CD4-positive, alpha-beta T cell treated with Interleukin-10 for 1 hour (primary cell): ENCODE data around the gene HHAT.

Experiments
- DNase-seq: peaks from one replicate; pipeline ENCODE4 v3.0.0-alpha.2; 2020

HHAT gene

DNA sequence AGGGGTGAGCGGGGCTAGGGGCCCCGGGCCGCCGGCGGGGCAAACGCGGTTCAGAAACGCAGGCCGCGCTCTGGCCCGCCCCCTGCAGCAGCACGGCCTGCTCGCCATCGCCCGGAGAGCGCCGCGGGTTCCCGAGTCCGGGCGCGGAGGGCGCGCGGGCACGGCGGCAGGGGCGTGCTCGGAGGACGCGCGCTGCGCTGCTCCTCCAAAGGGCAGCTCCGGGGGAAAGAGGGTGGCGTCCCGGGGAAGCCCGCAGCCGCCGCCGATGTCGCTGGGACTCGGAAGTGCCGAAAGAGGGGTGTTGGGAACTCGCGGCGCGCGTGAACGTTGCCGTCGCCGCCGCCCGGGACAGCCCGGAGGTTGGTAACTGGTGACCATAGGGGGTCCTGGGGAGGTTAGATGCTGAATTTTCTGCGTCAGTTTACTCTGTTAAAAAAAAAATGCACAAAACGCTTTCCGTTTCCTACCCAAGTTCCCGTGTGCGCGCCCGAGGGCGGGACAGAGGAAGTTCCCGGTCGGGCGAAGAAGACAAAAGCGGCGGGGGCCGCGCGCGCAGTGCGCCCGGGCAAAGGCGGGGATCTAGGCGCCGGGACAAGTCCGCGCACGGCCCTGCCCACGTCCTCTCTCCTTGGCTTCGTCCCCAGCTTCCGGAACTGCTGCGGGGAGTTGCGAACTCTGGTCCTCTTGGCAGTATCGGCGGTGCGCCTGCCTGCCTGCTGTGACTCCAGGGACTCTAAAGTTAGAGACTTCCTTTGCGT lies at the start of gene HHAT:
Gene HHAT, plus strand, starts transcription at position 157 of the 758 bp plus-strand sequence. CDS start 20,074 bp downstream, outside the sequence.
- DNase-seq: peak; percentile 75

DNA sequence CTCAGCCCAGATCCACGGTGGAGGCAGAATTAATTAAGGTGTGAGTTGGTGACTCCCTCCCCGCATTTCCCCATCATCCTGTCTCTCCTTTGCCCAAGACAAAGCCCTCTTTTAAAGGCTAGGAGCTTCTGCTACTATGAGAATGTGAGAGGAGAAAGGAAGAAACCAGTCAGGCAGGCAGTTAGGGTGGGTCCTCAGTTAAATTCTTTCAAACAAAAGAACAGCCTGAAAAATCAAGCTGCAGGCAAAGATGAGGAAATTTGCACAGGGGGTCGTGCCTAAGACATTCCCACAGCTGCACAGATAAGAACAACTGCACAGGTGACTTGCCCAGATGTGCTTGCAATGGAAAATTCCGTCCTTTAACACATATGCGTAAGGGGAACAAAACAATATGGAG lies 48.5 kb upstream of the HHAT start:
- DNase-seq: no peak

DNA sequence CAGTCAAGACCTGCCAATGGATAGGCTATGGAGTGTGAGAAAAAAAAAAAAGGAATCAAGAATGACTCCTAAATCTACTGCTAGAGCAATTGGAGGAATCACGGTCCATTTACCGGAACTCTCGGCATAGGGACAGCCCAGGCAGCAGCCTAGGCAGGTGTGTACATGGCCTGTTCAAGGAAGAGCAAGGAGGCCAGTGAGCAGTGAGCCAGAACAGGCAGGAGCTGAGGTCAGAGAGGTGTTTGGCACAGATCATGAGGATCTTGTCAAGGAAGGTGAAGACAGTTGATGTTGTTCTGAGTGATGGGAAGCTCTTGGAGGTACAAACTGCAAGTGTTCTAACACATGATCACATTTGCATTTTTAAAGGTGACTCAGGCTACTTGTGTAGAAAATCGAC lies 40.6 kb upstream of the HHAT start:
- no peak for DNase-seq

DNA sequence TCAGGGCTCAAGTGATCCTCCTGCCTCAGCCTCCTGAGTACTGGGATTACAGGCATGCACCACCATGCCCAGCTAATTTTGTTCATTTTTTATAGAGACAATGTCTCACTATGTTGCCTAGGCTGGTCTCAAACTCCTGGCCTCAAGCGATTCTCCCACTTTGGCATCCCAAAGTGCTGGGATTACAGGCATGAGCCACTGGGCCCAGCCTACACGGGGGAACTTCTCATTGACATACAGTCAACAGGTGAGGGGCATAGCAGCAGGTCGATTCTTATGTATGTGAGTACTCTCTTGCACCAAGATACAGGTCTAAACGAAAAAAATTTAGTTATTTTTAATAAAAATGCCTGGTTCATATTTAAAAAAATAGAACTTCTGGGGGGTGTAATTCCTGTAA lies 39.5 kb upstream of the HHAT start:
- DNase-seq: no peak

DNA sequence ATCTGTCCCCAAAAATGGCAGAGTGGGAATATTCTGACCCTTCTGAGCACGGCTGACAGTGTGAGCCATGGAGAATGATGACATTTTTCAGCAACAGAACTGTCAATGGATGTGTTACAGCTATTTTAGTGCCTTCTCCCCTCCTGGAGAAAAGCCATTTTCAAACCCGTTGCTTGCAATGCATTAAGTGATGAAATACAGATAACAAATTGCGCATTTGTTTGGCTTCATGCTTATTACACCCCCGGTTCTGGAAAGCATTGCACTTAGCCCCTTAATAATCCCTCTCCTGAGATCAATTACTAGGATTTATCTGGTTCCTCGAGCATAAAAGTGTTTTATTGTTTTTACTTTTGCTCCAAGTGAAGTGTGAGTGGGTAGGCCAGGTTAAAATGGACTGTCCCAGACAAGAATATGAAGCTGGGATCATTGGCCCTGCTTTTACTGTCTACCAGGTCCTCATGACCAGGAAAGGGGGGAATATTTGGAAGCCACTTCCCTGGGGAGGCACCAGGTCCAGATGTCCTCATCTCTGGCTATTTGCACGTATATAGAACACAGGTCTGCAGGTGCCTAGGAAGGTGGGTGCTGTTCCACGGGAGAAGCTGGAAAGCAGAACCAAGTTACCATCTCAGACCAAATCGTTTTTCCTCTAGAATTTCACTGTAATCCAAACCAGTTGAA lies 37.5 kb upstream of the HHAT start:
- DNase-seq: no peak

DNA sequence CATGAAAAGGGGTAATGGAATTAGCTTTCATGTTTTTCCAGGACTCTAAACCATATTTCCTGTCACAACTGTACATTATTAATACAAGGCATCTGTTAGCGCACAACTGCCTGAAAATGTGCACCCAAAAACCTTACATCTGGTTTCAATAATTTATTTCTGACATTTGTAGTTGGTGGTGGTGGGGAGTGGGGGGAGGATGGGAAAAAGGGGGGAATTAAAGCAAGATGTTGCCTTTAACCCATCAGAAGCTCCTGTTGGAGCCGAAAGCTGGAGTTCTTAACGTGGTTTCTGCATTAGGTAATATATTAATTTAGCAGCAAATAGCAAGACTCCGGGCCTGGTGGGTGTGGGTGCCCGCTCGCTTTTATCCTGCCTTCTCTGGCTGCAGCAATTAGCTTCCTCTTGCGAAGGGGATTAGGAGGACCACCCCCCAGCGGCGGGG lies 36.9 kb upstream of the HHAT start:
- DNase-seq: no peak

DNA sequence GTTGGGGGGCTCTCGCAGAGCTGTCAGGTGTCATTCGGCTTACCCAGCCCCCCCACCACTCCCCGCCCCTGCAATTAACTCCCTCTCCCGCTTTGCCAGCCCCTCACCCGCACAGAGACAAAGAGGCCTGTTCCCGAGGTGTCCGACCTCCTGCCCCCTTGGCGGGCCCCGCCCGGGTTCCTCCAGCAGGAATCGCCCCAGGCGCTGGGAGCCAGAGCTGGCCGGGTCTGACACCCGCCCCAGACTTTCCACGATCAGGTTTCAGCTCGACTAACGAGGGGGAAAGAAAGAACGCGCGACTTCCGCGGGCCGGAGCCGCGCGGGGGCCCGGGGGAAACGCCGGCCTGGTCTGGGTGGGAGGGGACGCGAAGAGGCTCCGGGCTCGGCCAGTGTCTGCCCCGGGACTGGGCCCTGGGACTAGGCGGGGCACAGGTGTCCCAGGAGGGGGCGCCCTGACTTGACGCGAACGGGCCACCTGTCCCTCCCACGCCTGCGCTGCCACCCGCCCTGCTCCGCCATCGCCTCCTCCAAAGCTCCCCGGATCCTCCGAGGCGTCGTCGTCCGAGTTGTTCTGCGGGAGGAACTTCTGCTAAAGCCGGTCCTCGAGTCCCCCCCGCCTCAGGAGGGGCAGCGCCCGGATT lies 36.4 kb upstream of the HHAT start:
- peak; percentile 22 for DNase-seq

DNA sequence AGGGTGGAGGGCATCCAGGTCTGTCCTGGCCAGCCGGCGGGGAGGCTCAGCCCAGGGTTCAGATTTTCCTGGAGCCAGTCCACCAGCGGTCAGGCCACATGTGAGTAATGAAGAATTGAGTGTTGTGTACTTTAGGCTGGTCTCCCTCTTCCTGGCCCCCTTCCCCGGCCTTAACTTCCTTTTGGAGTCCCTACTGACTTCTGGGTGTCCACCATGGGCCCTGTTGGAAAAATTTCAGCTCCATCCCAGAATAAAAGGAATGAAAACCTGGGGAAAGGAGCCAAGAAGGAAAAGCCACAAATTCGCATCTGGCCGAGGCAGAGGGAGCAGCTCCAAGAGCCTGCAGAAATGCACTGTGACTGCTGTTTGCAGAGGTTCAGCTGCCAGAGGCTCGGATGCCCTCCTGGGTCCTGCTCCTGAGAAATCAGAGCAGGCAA lies 35.5 kb upstream of the HHAT start:
- no peak for DNase-seq

DNA sequence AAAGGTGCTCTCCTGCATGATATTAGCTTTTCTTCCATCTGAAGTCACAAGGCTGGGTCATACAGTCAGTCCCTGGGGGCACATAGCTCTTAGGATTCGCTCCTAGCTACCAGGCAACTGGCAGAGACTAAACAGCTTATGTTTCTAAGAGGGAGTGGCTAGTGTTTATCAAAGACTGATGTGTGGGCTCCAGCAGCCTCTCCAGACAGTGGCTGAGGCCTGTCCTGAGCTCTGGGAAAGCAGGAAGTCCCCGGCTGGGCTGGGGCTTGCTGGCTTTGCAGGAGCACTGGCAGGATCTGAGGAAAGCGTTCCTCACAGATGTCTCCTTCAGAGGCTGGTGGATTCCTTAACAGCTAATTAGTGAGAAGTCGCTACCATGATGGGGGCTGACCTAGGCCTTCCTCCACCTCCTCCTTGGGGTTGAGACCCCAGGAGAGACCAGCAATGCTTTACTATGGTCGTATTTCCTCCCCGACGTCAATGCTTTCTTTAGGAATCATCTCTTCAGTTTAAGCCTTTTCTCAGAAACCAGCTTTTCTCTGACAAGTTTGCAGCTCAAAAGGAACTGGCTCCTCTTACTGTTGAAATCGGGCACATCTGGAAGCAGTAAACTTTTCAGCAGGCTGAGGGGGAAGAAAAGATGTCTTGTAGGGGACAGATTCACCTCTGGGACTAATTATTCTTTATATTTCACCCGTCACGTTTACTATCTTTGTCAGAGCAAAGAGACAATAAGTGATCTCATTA lies 33.5 kb upstream of the HHAT start:
- DNase-seq: no peak

DNA sequence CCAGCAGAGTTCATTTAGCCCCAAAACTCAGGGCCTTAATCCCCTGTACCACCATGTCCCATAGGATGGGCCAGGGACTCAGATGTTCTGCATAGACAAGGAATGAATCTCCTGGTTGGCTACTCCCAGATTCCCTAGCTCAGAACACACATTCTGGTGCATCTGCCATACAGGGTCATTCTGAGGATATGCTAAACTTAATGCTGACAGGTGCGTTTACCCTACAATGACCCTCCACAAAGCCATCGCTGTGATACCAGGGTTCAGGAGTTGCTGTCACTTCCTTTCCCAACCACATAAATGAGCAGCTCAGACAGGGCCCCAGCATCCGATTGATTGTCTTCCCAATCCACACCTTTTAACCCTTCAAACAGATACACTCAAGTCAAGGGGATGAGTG lies 32.0 kb upstream of the HHAT start:
- no peak for DNase-seq

DNA sequence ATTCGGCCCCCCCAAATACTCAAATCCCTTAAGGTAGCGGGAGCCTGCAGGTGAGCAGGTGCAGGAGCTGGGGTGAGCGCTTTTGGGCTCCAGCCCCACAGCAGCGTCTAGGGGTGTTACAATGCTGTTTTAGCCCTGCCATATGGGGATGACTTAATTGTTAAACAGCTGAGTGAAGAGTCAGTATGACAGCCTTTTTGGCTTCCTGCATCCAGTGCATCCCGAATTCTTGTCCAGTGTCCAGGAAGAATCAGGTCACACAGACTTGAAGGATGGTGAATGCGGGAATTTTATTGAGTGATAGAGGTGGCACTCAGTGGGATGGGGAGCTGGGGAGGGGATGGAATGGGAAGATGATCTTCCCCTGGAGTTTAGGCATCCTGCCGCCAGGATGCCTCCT lies 30.4 kb upstream of the HHAT start:
- no peak for DNase-seq

DNA sequence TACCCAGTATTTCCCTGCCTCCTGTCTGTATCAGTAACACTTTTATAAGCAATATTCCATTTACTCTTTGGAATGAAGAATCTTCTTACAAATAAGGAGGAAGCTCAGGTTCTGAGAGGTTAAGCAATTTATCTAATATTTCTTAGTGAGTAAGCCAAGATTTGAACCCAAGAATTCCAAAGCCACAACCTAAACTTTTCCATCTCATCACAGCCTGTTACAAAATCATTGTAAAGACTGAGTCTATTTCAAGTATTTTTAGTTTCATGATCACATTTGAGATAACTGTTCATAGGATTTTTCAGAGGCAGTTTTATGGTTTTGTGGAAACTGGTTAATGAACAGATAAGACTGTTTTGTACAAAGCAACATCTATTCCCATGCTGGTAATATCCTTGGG lies 29.8 kb upstream of the HHAT start:
- no peak for DNase-seq

DNA sequence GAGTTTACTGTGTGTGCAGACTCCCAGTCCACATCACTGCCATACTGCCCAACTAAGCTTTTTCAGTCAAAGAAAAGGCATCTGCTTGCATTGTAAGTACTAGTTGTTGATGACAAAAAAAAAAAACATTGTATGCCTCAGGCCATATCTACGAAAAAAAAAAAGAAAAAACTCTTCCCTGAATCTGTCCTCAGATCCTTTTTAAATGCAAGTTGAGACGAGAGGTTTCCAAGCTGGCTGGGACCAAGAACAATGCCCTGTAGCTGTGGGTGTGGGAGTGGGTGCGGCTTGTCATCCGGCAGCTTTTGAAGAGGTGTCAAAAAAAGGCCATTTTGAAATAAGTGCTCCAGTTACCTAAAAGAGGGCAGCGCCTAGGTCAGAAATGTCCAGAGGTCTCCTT lies 29.2 kb upstream of the HHAT start:
- no peak for DNase-seq

DNA sequence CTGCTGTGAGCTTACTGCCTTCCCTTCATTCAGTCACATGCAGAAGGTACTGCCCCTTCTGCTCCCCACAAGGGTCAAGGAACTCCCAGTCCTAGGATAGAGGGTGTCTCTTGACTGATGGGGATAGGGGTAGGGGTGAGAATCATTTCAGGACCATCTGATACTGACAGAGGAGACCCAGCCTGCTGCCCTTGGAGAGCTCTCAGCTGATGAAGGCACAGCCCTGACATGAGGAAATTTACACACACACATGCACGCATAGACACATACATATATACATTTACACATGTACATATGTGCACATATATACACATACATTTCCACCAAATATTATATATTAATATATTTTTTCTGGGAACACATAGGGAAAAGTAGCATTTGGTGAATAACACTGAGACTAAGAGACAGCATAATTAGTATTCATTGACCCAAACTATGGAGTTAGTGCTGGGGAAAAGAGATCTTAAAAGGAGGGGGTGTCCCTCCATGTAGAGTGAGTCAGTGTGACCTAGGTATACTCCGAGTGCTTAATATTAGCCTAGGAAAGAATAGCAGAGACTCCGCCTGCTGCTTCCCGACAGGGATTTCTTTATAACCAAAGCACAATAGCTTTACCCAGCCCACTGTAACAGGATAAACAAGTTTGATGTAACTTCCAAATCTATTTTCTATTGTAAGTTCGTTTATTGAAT lies 27.6 kb upstream of the HHAT start:
- DNase-seq: no peak

DNA sequence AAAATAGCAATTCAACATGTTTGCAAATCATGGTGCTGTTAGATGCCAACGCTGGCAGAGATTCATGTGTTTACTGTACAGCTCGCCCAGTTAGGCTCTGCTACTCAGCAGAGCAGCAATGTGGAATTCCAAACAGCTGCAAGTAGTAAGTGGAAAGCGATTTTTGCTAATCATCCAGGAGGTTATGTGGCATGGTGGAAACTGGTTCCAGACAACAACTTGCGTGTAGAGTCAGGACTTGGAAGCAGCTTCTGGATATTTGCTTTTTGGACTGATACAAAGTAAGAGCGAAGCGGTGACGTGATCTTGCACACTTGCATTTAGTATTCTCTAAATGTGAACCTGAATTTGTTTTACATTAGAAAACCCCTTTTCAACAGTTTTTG lies 27.1 kb upstream of the HHAT start:
- DNase-seq: no peak

DNA sequence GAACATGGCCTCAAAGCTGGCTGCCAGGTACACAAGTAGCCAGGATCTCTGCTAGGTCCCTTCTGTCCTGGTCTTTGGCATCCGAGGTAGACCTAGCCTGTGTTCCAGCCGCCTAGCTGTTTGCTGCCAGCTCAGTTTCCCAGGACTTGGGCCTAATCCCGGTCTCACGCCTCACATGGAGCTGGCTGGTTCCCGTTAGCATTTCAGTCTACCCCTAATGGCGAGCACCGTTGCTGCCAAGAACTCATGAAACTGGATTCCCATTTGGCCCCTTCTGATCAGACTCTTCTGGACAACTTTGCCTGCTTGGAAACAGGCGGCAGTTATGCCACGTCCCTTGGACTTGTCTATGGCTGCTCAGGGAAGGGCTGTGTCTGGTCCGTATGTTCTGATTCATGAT lies 26.2 kb upstream of the HHAT start:
- no peak for DNase-seq

DNA sequence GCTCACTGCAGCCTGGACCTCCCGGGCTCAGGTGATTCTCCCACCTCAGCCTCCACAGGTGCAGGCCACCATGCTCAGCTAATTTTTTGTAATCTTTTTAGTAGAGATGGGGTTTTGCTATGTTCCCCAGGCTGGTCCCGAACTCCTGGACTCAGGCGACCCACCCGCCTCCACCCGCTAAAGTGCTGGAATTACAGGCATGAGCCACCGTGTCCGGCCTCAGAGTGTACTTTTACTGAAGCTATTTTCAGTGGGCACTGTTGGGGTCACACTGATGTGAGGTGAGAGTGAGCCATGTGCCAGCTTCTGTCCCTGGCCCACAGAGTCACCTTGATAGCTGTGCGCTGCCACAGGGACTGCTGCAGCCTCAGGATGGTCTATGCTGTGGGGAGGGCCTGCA lies 25.3 kb upstream of the HHAT start:
- DNase-seq: no peak

DNA sequence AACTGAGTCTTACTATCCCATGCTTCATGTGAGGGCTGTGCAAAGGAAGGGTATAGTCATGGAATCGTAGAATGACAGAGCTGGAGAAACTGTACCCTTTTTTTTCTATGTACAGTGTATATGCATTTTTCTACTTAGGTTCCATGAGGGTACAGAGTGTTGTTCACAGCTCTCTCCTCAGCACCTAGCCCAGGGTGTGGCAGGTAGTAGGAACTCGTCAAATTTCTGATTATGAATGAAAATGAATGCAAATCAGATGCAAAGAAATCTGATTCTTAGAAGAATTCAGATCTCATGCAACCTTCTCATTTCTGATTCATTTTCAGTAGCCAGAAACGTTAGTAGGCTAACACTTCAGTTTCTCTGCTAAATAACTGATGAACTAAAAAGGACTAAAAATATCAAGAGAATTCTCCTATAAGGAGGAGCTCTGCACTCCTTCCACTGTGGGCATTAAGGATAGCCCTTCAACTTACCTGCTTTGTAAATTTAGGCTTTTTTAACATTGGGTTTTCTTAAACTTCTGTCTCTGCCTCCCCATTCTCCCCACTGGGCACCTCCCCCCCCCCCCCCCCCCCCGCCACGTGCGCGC lies 18.0 kb upstream of the HHAT start:
- no peak for DNase-seq

DNA sequence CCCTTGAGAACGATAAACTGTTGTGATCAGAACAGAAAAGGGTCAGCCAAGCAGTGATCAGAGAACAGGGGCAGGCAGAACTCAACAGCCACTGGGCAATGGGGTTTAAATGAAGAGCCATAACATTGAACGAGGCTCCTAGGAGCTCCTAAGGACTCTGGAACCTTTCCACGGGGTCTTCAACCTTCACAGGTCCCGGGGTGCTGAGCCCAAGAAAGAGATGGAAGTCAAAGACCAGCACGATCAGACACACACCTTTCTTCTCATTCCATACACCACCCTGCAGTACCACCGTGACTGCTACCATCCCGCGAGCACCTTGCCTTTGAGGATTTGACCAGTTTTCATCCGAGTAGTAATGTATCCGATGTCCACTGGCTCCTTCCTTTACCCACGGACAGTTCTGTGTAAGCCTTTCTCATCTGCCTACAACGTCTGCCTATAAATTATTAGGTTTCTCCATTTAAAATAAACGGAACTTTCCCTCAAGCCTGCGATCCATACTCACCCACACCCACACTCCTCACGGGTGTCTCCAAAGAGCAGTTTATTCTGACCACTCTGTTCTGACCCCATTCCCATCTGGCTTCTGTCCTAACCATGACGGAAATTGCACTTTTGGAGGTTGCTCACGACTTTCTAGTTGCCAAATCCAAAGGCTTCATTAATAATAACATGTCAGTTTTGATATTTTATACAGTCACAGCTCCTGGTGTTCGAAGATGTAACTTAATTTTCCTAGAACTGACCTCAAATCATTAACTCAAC lies 16.8 kb upstream of the HHAT start:
- no peak for DNase-seq

DNA sequence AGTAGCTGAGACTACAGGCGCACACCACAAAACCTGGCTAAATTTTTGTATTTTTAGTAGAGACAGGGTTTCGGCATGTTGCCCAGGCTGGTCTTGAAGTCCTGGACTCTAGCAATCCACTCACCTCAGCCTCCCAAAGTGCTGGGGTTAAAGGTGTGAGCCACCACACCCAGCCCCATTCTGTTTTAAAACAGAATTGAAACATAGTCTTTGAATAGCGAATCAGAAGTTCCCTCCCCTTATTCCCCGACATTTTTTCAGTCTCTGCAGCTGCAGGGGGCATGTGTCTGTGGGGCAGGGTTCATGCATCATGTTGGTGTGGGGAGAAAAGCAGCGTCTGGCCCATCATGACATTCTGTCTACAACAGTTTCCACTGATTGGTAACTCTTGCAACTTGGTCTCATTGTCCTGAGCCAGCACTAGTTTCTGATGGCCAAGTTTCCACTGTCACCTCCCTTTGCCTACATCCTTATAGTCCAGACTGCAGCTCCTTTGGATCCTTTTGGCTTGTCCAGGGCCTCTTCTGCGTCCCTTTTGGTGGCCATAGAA lies 15.6 kb upstream of the HHAT start:
- no peak for DNase-seq

DNA sequence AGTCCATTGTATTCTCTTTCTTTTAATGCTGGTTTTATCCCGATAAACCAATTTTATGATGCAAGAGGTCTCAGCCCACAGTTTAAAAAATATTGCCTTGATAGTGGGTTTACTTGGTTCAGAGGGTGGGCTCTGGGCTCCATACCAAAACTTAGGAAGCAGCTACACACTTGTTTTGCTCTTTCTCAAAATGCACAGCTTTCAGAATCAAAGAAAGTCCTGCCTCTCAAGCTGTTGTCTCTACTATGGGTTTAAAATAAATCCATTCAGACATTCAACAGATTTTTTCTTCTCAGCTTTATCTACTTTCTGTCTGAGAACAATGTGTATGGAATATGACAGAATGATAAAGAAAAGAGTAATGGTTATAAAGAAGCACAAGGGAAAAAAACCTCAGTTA lies 14.8 kb upstream of the HHAT start:
- DNase-seq: no peak
